ENCODE measurements around the gene NFIX.
"Not testable (repeated sequence)": the region's sequence is repeated elsewhere in the genome, so short reads cannot be mapped to it uniquely, and the experiment has no call there.

NFIX gene

GRCh38 chr19:12959481-12959880 lies 35.8 kb upstream of the NFIX start:
- no peak for DNase-seq

- DNase-seq = peak; percentile 94 to 97
These were observed 30.1 kb upstream of the NFIX start for GRCh38 chr19:12965017-12965811.

GRCh38 chr19:12965812-12966135 lies 29.5 kb upstream of the NFIX start:
- no peak for DNase-seq

- no peak for DNase-seq
These were observed 27.4 kb upstream of the NFIX start for GRCh38 chr19:12967907-12968306.

- DNase-seq = no peak
These were observed 25.8 kb upstream of the NFIX start, which contains the start of gene DAND5 for GRCh38 chr19:12969292-12969988. Gene DAND5 (plus strand): TSS chr19:12969576. CDS start chr19:12969661, 85 bp downstream.

GRCh38 chr19:12970070-12970820 lies 25.0 kb upstream of the NFIX start:
- DNase-seq = no peak

GRCh38 chr19:12973236-12973635 lies 22.0 kb upstream of the NFIX start:
- no peak for DNase-seq

GRCh38 chr19:12974301-12975220 lies 20.7 kb upstream of the NFIX start:
- DNase-seq = no peak

- DNase-seq = no peak
These were observed 20.0 kb upstream of the NFIX start for GRCh38 chr19:12975221-12975741.

GRCh38 chr19:12976109-12976508 lies 19.2 kb upstream of the NFIX start:
- not testable (repeated sequence) for DNase-seq

- no peak for DNase-seq
These were observed 15.3 kb upstream of the NFIX start for GRCh38 chr19:12979974-12980373.

GRCh38 chr19:12982648-12983047 lies 12.6 kb upstream of the NFIX start:
- no peak for DNase-seq

GRCh38 chr19:12983091-12983490 lies 12.2 kb upstream of the NFIX start:
- no peak for DNase-seq

GRCh38 chr19:12983542-12984142 lies 11.6 kb upstream of the NFIX start:
- peak; percentile 92 for DNase-seq

GRCh38 chr19:12984143-12984627 lies 11.1 kb upstream of the NFIX start:
- DNase-seq = no peak

- no peak for DNase-seq
These were observed 10.6 kb upstream of the NFIX start for GRCh38 chr19:12984683-12985048.

GRCh38 chr19:12985049-12985776 lies 10.1 kb upstream of the NFIX start:
- DNase-seq = no peak

- no peak for DNase-seq
These were observed 8.5 kb upstream of the NFIX start for GRCh38 chr19:12986726-12987125.

- DNase-seq = no peak
These were observed 8.1 kb upstream of the NFIX start for GRCh38 chr19:12987190-12987589.

GRCh38 chr19:12987781-12988180 lies 7.5 kb upstream of the NFIX start:
- no peak for DNase-seq

- no peak for DNase-seq
These were observed 4.8 kb upstream of the NFIX start for GRCh38 chr19:12990431-12990830.

Data from activated T-cell treated with anti-CD3 and anti-CD28 coated beads, Interleukin-2, amount 50 U/mL, for 48 hours (primary cell).